DMS 273 (cell line): ENCODE measurements around the gene PXMP2.

ENCODE experiments used
- DNase-seq: peaks from one replicate; lab custom pipeline; 2025; ENCODE audit not compliant: unreplicated experiment; lab: John Stamatoyannopoulos, UW

Gene PXMP2

GRCh38 chr12:132720606-132721345 lies 33.4 kb downstream of the PXMP2 start:
- DNase-seq, result no peak

- no peak for DNase-seq
Measured at GRCh38 chr12:132723015-132723763, 35.8 kb downstream of the PXMP2 start.

- DNase-seq, result no peak
Measured at GRCh38 chr12:132723764-132724140, 36.4 kb downstream of the PXMP2 start.

- peak; percentile 86 for DNase-seq
Measured at GRCh38 chr12:132724506-132725241, 37.3 kb downstream of the PXMP2 start.

- no peak for DNase-seq
Measured at GRCh38 chr12:132726386-132726785, 39.0 kb downstream of the PXMP2 start.

- no peak for DNase-seq
Measured at GRCh38 chr12:132727091-132727794, 39.9 kb downstream of the PXMP2 start.

- DNase-seq, result no peak
Measured at GRCh38 chr12:132728502-132728901, 41.1 kb downstream of the PXMP2 start.

- DNase-seq, result peak; percentile 84
Measured at GRCh38 chr12:132729541-132730320, 42.3 kb downstream of the PXMP2 start.

GRCh38 chr12:132730353-132730752 lies 43.0 kb downstream of the PXMP2 start:
- no peak for DNase-seq

GRCh38 chr12:132731574-132731973 lies 44.2 kb downstream of the PXMP2 start:
- no peak for DNase-seq

- DNase-seq, result no peak
Measured at GRCh38 chr12:132734206-132734605, 46.8 kb downstream of the PXMP2 start.

GRCh38 chr12:132735496-132735895 lies 48.1 kb downstream of the PXMP2 start:
- no peak for DNase-seq

- DNase-seq, result no peak
Measured at GRCh38 chr12:132736378-132736777, 49.0 kb downstream of the PXMP2 start.

- DNase-seq, result no peak
Measured at GRCh38 chr12:132736913-132737312, 49.5 kb downstream of the PXMP2 start.

- no peak for DNase-seq
Measured at GRCh38 chr12:132739600-132740312, 52.4 kb downstream of the PXMP2 start.

GRCh38 chr12:132740313-132740646 lies 52.9 kb downstream of the PXMP2 start:
- DNase-seq, result no peak

- no peak for DNase-seq
Measured at GRCh38 chr12:132740652-132741051, 53.3 kb downstream of the PXMP2 start.

- DNase-seq, result no peak
Measured at GRCh38 chr12:132741620-132742019, 54.2 kb downstream of the PXMP2 start.

GRCh38 chr12:132743831-132744230 lies 56.4 kb downstream of the PXMP2 start:
- DNase-seq, result no peak

- no peak for DNase-seq
Measured at GRCh38 chr12:132746613-132747012, 59.2 kb downstream of the PXMP2 start.
